ENCODE measurements around the gene FREM1.
"Not testable (repeated sequence)": the region's sequence is repeated elsewhere in the genome, so short reads cannot be mapped to it uniquely, and the experiment has no call there.

Gene FREM1, protein sequence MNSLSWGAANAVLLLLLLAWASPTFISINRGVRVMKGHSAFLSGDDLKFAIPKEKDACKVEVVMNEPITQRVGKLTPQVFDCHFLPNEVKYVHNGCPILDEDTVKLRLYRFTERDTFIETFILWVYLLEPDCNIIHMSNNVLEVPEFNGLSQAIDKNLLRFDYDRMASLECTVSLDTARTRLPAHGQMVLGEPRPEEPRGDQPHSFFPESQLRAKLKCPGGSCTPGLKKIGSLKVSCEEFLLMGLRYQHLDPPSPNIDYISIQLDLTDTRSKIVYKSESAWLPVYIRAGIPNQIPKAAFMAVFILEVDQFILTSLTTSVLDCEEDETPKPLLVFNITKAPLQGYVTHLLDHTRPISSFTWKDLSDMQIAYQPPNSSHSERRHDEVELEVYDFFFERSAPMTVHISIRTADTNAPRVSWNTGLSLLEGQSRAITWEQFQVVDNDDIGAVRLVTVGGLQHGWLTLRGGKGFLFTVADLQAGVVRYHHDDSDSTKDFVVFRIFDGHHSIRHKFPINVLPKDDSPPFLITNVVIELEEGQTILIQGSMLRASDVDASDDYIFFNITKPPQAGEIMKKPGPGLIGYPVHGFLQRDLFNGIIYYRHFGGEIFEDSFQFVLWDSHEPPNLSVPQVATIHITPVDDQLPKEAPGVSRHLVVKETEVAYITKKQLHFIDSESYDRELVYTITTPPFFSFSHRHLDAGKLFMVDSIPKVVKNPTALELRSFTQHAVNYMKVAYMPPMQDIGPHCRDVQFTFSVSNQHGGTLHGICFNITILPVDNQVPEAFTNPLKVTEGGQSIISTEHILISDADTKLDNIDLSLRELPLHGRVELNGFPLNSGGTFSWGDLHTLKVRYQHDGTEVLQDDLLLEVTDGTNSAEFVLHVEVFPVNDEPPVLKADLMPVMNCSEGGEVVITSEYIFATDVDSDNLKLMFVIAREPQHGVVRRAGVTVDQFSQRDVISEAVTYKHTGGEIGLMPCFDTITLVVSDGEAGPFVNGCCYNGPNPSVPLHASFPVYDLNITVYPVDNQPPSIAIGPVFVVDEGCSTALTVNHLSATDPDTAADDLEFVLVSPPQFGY (N-terminal part only)

DNA sequence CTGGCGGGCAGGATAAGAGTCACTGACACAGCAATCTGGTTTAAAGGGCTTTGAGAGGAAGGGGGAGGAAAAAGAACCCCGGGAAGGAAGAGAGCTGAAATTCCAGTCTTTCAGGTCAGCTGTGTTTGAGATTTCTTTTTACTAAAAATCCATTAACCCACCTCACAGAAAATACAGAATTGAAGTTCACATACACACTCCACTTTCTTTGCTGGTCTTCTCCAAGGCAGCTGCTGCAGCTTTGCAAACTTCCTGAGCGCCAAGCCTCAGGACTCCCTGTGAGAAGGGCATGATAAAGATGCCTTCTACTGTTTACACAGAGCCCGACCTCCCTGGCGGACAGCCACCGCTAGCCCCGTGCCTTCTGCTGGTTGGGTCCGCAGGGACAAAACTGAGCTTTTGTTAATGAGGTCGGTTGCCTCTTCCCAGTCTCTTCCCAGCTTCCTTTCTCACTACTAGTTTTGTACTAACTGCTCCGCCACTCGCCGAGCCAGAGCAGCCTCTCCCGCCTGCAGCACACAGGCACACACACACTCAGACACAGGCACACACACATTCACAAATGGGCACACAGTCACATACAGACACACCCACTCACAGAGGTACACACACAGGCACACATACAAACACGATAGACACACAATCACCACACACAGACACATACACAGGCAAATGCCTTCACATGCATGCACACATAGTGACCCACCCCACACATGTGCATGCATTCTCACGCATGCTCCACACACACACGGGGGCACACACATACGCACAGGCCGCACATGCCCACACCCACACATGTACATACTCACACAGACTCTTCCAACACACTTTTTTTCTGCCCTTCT is at the start of gene FREM1:
FREM1 (minus strand) TSS at position 468 of the 845 bp plus-strand sequence. CDS start 41,451 bp downstream, outside the sequence.
- DNase-seq (ENCODE audit: low spot score) = no peak

GRCh38 chr9:14958989-14959388 is 48.8 kb upstream of the FREM1 start:
- no peak for DNase-seq (ENCODE audit: low spot score)

DNA sequence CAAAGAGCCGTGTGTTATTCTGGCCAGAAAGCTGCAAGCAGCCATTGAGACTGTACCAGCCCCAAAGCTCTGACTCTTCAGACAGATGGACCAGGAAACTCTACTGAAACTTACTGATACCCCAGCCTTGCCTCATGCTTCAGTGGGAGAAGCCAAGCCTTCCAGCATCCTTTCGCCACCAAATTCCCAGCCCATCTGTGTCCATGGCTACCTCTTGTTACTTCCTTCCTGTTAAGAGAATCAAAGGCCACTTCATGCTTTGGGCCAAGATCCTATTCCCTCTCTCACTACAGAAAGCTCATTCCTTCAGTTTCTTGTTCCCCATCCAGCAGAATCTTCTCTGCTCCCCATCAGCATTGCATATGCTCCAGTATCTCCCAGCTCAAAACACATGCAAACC is 46.9 kb upstream of the FREM1 start:
- DNase-seq (ENCODE audit: low spot score) = no peak

DNA sequence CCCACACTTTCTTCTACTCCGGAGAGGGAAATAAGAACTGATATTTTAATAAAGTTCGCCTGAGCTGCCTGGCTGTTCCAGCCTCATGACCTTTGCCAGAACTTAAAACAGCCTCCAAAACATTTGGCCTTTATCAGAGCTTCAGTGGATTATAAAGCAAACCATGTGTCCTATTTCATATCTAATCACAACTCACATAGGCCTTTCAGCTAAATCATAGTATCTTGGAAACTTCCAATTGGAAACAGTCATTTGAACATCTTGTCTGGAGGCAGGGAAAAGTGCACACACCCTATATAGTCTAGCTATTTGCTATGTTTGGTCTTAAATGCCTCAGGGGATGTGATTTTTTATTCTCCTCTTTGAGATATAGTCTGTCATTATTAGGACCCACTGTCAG is 46.0 kb upstream of the FREM1 start:
- no peak for DNase-seq (ENCODE audit: low spot score)

DNA sequence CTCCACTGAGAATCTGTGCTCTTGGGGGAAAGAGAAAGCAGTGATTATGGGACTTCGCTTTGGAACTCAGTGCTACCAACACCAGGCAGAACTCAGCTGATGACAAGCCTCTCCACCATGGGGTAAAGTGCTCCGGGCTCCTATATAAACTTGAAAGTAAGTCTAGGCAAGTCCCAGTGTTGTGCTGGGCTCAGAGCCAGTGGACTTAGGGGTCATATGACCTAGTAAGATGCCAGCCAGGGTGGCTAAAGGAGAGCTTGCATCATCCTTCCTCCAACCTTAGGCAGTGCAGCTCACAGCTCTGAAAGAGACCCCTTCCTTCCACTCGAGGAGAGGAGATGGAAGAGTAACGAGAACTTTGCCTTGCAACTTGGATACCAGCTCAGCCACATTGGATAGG is 35.1 kb upstream of the FREM1 start:
- DNase-seq (ENCODE audit: low spot score) = no peak

DNA sequence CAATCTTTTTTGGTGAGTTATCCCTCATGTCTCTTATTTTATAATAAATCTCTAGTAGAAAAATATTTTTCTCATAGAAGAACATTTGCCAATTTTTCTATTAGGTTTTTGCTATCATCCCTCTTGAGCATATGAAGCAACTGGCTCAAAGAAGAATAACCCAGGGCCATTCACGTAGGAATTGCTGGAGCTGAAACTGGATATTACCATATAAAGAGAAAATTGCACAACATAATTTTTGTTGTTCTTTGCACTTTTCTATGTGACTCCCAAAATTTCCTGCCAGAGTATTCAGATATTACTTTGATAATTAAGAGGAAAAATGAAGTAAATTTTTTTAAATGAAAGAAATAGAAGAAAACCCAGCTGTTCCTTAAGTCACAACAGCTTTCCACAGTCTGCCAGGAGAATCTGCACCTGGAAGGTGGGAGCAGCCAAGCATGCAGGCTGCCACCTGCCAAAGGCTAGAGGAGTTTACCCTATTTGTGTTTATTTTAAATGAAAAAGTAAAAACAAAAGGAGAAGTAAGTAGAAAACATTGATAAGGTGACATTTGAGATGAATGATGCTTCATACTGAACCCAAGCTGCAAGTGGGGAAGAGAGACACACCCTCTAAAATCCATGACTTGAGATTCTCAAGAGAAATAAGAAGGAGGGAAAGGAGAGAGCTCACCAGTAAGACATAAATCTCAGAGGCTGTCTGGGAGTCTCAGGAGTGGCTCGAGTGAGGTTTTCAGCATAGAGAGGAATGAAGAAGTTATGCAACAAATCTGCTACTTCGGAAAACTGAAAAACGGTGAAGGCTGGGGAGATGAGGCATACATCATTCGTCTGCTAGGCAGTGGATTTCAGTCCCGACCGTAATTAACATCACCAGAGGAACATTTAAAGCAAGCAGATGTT is 31.5 kb upstream of the FREM1 start:
- no peak for DNase-seq (ENCODE audit: low spot score)

GRCh38 chr9:14939378-14939777 is 29.1 kb upstream of the FREM1 start:
- DNase-seq (ENCODE audit: low spot score) = no peak

- no peak for DNase-seq (ENCODE audit: low spot score)
These were observed 27.0 kb upstream of the FREM1 start for GRCh38 chr9:14937216-14937615.

- DNase-seq (ENCODE audit: low spot score) = no peak
These were observed 26.3 kb upstream of the FREM1 start for GRCh38 chr9:14936491-14936890.

DNA sequence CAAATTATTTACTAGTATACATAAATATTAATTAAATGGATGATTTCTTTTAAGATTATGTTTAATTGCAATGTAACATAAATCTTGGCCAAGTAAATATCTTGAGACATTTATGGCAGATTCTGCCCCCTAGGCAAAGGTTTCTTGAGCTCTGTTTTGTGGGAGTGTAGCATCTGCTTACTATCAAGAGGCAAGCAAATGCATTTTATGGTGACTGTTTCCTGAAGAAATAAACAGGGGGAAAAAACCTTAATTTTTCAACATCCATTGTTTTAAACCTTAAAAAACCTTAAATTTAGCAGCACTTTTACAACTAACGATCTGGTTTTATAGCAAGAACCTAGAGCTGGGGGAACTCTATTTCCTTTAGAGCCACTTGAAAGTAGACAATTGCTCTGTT is 25.7 kb upstream of the FREM1 start:
- no peak for DNase-seq (ENCODE audit: low spot score)

DNA sequence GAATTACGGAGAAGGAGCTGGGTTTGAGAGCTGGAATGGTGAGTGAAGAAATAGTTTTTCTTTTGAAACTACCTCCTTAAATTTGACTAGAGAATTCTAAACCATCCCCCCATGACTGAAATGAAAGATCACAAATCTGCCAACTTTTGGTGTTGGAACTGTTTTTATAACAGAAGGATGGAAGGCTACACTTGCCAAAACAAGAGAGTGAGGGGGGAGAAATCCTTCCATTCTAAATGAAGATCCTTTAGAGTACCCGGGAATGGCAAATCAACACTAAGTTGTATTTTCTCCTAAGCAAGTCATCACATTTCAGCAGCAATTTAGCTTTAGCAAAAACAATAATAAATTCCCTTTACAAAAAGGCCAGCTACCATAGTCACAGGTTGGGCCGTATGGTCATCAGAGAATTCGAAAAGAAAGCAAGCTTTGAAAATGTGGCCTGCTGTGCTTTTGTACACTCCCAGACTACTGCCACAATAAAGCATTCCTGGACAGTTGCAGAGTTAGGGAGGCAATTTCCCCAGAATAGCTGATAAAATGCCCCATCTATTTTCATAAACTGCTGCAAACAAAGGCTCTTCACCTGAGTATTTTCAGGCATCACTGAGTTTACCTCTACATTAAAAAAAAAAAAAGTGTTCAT is 25.0 kb upstream of the FREM1 start:
- DNase-seq (ENCODE audit: low spot score) = no peak

- no peak for DNase-seq (ENCODE audit: low spot score)
These were observed 22.4 kb upstream of the FREM1 start for GRCh38 chr9:14932641-14933040.

- no peak for DNase-seq (ENCODE audit: low spot score)
These were observed 22.0 kb upstream of the FREM1 start for GRCh38 chr9:14932231-14932630.

- no peak for DNase-seq (ENCODE audit: low spot score)
These were observed 16.9 kb upstream of the FREM1 start for GRCh38 chr9:14926941-14927624.

GRCh38 chr9:14924230-14925219 is 14.3 kb upstream of the FREM1 start:
- DNase-seq (ENCODE audit: low spot score) = peak; percentile 3

GRCh38 chr9:14923701-14924100 is 13.5 kb upstream of the FREM1 start:
- no peak for DNase-seq (ENCODE audit: low spot score)

DNA sequence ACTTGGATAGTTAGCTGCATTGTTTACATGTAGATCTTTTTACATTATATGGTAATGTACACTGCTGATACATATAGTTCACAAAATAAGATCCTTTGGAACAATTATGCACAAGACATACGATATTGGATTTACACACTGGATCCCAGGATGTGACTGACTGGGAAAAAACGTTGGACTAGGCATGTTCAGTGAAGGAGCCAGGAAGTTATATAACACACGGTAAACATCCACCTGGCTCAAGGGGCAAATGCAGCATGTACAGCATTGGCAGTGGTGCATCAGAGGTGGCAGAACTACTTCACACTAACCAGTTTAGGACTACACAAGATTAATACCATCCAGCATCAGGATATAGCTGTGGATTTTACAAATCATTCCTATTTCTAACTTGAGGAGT is 10.6 kb upstream of the FREM1 start:
- DNase-seq (ENCODE audit: low spot score) = not testable (repeated sequence)

DNA sequence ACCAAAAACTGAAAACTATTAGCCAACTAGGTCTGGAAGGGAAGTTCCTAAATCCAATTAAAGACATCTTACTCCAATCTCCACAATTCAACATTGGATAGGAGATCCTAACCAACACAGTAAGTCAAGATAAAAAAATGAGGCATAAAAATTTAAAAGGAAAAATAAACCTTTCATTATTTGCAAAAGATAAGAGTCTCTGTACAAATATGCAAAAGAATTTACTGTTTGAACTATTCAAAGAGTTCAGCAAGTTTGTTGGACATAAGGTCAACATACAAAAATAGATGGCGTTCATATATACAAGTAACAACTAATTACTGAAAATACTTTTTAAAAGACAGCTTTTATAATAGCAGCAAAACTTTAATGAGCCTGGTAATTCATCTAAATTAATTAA is 3.1 kb upstream of the FREM1 start:
- DNase-seq (ENCODE audit: low spot score) = no peak

Measured in SW480 (cell line).